Measurements from ENCODE around the gene SS18L1. TPM values are rescaled to one million over a fixed set of nuclear protein-coding genes. Genes with fewer than 3 reads are reported as not detected.

The SS18L1 gene
- total and polyA plus RNA-seq, 11 donors: 6.5 to 12.4 (median 7.9) TPM

DNA sequence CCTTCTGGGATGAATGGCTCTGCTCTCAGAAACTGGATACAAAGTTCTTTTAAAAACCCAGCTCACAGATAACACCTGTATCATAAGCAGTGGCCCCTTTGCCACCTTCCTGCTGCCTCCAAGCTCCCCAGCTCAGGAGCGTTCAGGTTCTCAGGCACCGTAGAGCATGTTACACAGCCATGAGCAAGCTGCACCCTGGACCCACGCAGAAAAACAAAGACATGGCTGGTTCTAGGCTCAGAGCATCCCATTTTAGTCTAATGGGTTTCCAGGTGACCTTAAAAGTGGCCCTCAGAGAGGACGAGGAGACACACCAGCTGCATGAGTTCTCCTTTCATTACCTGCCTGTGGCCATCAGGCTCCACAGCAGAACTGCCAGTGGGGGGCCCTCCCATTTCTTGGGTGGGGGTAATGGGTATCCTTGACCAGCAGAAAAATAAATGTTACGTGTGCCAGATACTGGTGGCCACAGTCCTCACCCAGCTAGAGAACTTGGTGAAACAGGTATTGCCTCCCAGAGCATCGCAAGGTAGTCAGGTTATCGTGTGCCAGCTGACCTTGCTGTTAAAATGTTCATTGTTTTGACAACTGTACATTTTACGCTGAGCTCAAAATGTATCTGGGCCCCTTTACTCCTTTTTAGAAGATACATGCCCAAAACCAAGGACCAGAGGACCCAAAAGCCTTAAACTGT lies 7.8 kb upstream of the SS18L1 start:
- WGBS, 4 donors: 90 to 94% (median 92%) methylated on average over 8 of the region's 8 CpGs
- no peak for DNase-seq
- intact Hi-C loops (cut with DNase I): loop anchor here in 9 of 10 donors (2.0 to 5.0 kb wide), 5 partner anchors 73 to 125 kb away; no protein-coding TSS in a partner anchor
- Histone ChIP-seq H3K36me3 (peaks cover 0 to 100% (median 91%) of the 10 kb centered on the region in 9 donors), H3K9me3 (no peaks in the 10 kb centered on the region), H3K27me3 (no peaks in the 10 kb centered on the region), H3K4me1 (peaks cover 3 to 56% (median 38%) of the 10 kb centered on the region in 12 donors), H3K4me3 (no peak overlapping the region), H3K27ac (peak overlapping the region in 1 of 12 donors; percentile 90)
- TF ChIP-seq, protein P1, sequence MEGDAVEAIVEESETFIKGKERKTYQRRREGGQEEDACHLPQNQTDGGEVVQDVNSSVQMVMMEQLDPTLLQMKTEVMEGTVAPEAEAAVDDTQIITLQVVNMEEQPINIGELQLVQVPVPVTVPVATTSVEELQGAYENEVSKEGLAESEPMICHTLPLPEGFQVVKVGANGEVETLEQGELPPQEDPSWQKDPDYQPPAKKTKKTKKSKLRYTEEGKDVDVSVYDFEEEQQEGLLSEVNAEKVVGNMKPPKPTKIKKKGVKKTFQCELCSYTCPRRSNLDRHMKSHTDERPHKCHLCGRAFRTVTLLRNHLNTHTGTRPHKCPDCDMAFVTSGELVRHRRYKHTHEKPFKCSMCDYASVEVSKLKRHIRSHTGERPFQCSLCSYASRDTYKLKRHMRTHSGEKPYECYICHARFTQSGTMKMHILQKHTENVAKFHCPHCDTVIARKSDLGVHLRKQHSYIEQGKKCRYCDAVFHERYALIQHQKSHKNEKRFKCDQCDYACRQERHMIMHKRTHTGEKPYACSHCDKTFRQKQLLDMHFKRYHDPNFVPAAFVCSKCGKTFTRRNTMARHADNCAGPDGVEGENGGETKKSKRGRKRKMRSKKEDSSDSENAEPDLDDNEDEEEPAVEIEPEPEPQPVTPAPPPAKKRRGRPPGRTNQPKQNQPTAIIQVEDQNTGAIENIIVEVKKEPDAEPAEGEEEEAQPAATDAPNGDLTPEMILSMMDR (IDR thresholded peaks at IDR 0.05): no peak
- no peak for TF ChIP-seq POLR2A (IDR thresholded peaks at IDR 0.05)
- no peak for ATAC-seq

DNA sequence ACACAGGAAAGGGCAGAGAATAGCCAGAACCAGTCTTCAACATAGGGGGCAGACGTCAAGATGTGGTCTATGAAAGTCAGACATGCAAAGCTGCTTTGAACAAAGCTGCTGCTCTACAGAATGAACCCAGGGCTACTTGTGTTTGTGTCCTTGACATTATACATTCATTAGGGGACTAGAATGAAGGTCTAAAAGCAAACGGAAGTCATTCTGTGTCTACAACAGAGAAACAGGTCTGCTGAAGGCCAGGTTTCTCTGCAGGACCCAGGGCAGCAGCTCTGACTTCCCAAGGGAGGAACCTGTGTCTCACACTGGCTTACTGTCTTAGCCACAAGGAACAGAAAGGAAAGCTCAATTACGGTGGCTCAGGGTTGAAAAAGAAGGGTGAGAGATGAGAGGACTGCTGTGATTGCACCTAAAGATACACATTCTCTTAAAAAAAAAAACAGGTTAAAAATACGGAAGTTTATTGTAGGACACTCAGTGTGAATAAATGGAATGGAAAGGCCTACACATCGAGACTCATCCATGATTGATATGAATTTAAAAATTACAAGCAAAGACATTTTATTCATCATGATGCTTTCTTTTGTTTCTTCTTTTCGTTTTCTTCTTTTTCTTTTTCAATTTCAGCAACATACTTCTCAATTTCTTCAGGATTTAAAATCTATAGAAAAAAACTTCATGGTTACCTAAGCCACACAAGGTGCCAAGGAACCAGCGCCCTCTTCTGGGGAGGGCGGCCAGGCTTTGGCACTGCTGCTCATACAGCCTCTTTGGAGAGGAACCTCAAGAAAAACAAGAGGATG lies 7.1 kb upstream of the SS18L1 start:
- Histone ChIP-seq H3K4me3 (no peak overlapping the region), H3K36me3 (peaks cover 0 to 96% (median 86%) of the 10 kb centered on the region in 9 donors), H3K4me1 (peaks cover 7 to 59% (median 44%) of the 10 kb centered on the region in 12 donors), H3K27me3 (no peaks in the 10 kb centered on the region), H3K27ac (no peak overlapping the region), H3K9me3 (no peaks in the 10 kb centered on the region)
- WGBS, 4 donors: 46 to 57% (median 50%) methylated on average over 8 of the region's 8 CpGs
- intact Hi-C loops (cut with DNase I): loop anchor here in 9 of 10 donors (2.0 to 5.0 kb wide), 5 partner anchors 74 to 126 kb away; no protein-coding TSS in a partner anchor
- ATAC-seq (peak in 3 of 4 donors; percentile 20 to 45 (median 37)), DNase-seq (peak in 3 of 5 donors; percentile 57 to 71 (median 61))
- TF ChIP-seq POLR2A (IDR thresholded peaks at IDR 0.05): no peak
- TF ChIP-seq, protein P1 (IDR thresholded peaks at IDR 0.05): peak; percentile 64 to 90 (median 78)

DNA sequence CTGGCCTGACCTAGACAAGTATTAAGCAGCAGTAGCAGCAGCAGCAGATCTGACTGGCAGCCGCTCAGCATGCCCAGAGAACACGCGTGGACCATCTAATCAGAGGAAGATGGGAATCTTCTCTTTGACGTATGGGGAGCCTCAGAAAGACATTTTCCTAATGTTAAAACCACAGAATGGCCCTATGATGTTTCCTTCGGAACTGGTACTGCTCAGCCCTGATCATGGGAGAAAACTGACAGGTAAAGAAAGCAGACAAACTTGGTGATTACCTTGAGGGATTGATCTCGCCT lies 6.5 kb upstream of the SS18L1 start:
- Histone ChIP-seq H3K4me3 (no peak overlapping the region), H3K4me1 (peaks cover 9 to 59% (median 44%) of the 10 kb centered on the region in 12 donors), H3K27ac (no peak overlapping the region), H3K27me3 (no peaks in the 10 kb centered on the region), H3K9me3 (no peaks in the 10 kb centered on the region), H3K36me3 (peaks cover 0 to 91% (median 80%) of the 10 kb centered on the region in 9 donors)
- ATAC-seq (no peak), DNase-seq (no peak)
- TF ChIP-seq, protein P1 (IDR thresholded peaks at IDR 0.05): peak in 4 of 12 donors; percentile 3 to 42 (median 22)
- TF ChIP-seq POLR2A (IDR thresholded peaks at IDR 0.05): no peak
- intact Hi-C loops (cut with DNase I): loop anchor here in 9 of 10 donors (2.0 to 5.0 kb wide), 5 partner anchors 75 to 126 kb away; no protein-coding TSS in a partner anchor
- 64 to 74% (median 69%) methylated on average over 6 of the region's 6 CpGs for WGBS, 4 donors
